K562 (cell line): Measurements from ENCODE around the gene ZBTB24. TPM values are rescaled to one million over a fixed set of nuclear protein-coding genes. Genes with fewer than 3 reads are reported as not detected.

ENCODE experiments used
- ADNP ChIP-seq: fragments of 200-800 bp; sonication (Bioruptor generic); IDR thresholded peaks from 2 replicates; pipeline ENCODE4 v1.6.1; 2016; ENCODE audit warnings: missing genetic modification characterization, missing compliant biosample characterization
- ATF3 ChIP-seq, 2 experiments: fragments of 450-650 bp in 1 of 2; sonication (generic) in 1 of 2; formaldehyde crosslinking in 1 of 2; IDR thresholded peaks in 1 of 2; conservative IDR thresholded peaks in 1 of 2; 2 replicates each; pipeline versions ENCODE4 v1.6.1 to v1.8.1; 2016 to 2023; ENCODE audit warnings: mild to moderate bottlenecking in 2 of 2, moderate library complexity in 2 of 2, inconsistent platforms in 1 of 2, missing genetic modification reagents in 1 of 2
- CBX5 ChIP-seq: IDR thresholded peaks from 2 replicates; pipeline ENCODE4 v1.6.1; 2014; ENCODE audit warnings: low read depth, borderline replicate concordance
- CHD4 ChIP-seq: fragments of 200-600 bp; sonication (generic); IDR thresholded peaks from 3 replicates; pipeline ENCODE4 v1.6.1; 2012; ENCODE audit warnings: low read depth, mild to moderate bottlenecking, mixed read lengths, low read length, inconsistent platforms; ENCODE audit not compliant: insufficient read depth, insufficient replicate concordance, poor library complexity, severe bottlenecking
- ELF4 ChIP-seq: fragments of 450-650 bp; formaldehyde crosslinking; IDR thresholded peaks from 2 replicates; pipeline ENCODE4 v1.4.0; 2022; ENCODE audit warnings: missing genetic modification characterization
- FOXK1 ChIP-seq: sonication (generic); formaldehyde crosslinking; IDR thresholded peaks from 2 replicates; pipeline ENCODE4 v1.8.0; 2022; ENCODE audit warnings: missing genetic modification reagents, mild to moderate bottlenecking, borderline replicate concordance
- HNRNPK ChIP-seq: fragments of 200-400 bp; formaldehyde crosslinking; IDR thresholded peaks from one replicate; pipeline ENCODE4 v1.6.1; 2018; ENCODE audit warnings: mild to moderate bottlenecking, low read depth, low read length; ENCODE audit not compliant: poor library complexity, severe bottlenecking
- IRF9 ChIP-seq: fragments of 450-650 bp; IDR thresholded peaks from 2 replicates; pipeline ENCODE4 v1.6.1; 2016; ENCODE audit warnings: missing biosample characterization, missing genetic modification characterization
- NFIC ChIP-seq: fragments of 450-650 bp; IDR thresholded peaks from 2 replicates; pipeline ENCODE4 v1.6.1; 2017; ENCODE audit warnings: mild to moderate bottlenecking, inconsistent platforms
- PHF8 ChIP-seq: fragments of 200-600 bp; sonication (generic); IDR thresholded peaks from 2 replicates; pipeline ENCODE4 v1.6.1; 2012; ENCODE audit warnings: mixed run types, mild to moderate bottlenecking, inconsistent platforms, low read length, moderate library complexity, borderline replicate concordance
- PKNOX1 ChIP-seq: fragments of 450-650 bp; IDR thresholded peaks from 2 replicates; pipeline ENCODE4 v1.6.1; 2016
- PREB ChIP-seq: sonication (generic); formaldehyde crosslinking; IDR thresholded peaks from 2 replicates; pipeline ENCODE4 v1.8.1; 2023; ENCODE audit warnings: mild to moderate bottlenecking, missing genetic modification reagents
- RCOR1 ChIP-seq, 2 experiments: IDR thresholded peaks; 2 replicates each; pipeline ENCODE4 v1.6.1; 2012; ENCODE audit warnings: low read depth in 2 of 2, low read length in 2 of 2, borderline replicate concordance in 1 of 2, improper control_type of control experiment in 1 of 2
- SPI1 ChIP-seq: IDR thresholded peaks from 2 replicates; pipeline ENCODE4 v1.6.1; 2011; ENCODE audit warnings: low read depth, low read length, control low read depth, borderline replicate concordance
- SRSF9 ChIP-seq: fragments of 200-400 bp; formaldehyde crosslinking; IDR thresholded peaks from 2 replicates; pipeline ENCODE4 v1.6.1; 2017; ENCODE audit warnings: low read depth, low read length, borderline replicate concordance
- THAP12 ChIP-seq: fragments of 250-450 bp; sonication (Bioruptor Pico); IDR thresholded peaks from 2 replicates; pipeline ENCODE4 v1.9.0; 2021; ENCODE audit warnings: mild to moderate bottlenecking, inconsistent platforms
- ZNF134 ChIP-seq: fragments of 250-450 bp; sonication (Bioruptor Pico); conservative IDR thresholded peaks from 2 replicates; pipeline ENCODE4 v1.4.0; 2020
- ZNF184 ChIP-seq: sonication (generic); formaldehyde crosslinking; IDR thresholded peaks from 2 replicates; pipeline ENCODE4 v1.5.0; 2020; ENCODE audit warnings: missing genetic modification reagents
- ZNF583 ChIP-seq: fragments of 250-450 bp; sonication (Bioruptor Pico); IDR thresholded peaks from 2 replicates; pipeline ENCODE4 v1.4.0; 2020
- ZNF76 ChIP-seq: fragments of 250-450 bp; sonication (Bioruptor Pico); IDR thresholded peaks from 2 replicates; pipeline ENCODE4 v1.4.0; 2020; ENCODE audit warnings: mild to moderate bottlenecking, moderate library complexity, borderline replicate concordance
- ZZZ3 ChIP-seq: fragments of 450-650 bp; IDR thresholded peaks from 2 replicates; pipeline ENCODE4 v1.6.1; 2016; ENCODE audit warnings: antibody characterized with exemption, mild to moderate bottlenecking, moderate library complexity
- polyA plus RNA-seq, 8 experiments: library from polyadenylated mRNA; depleted of rRNA in 4 of 8; stranded (reverse) in 5 of 8; unstranded in 3 of 8; fragments of >200 nt; fragmentation: Nextera tagmentation in 2 of 8; fragmentation: Illumina TruSeq in 1 of 8; extraction: Ambion mirVana in 2 of 8; extraction: Trizol in 1 of 8; gene quantifications; 2 replicates each; pipeline versions ENCODE4 v1.2.1 to v1.2.3, GENCODE V29; 2011 to 2014; ENCODE audit warnings: inconsistent platforms in 1 of 8, missing spikeins in 1 of 8
- total RNA-seq, 7 experiments: library from RNA; depleted of rRNA in 6 of 7; stranded (reverse); fragments of >200 nt in 6 of 7; fragmentation: Illumina TruSeq in 2 of 7; extraction: Trizol in 2 of 7; gene quantifications; 2 replicates each; pipeline versions ENCODE4 v1.2.1 to v1.2.3, GENCODE V29; 2011 to 2021; ENCODE audit warnings: low replicate concordance in 1 of 7

The ZBTB24 gene
- total and polyA plus RNA-seq, 9 of the 15 experiments (the other 6 are each of a cell fraction or from before 2014, with no cell fraction given): 2.0 to 16.7 (median 8.3) TPM

- TF ChIP-seq CHD4 (no peak), ZNF76 (CRISPR knock-in tag) (no peak), ADNP (tag) (no peak), ELF4 (CRISPR knock-in tag) (no peak), PKNOX1 (no peak), FOXK1 (no peak), IRF9 (tag) (no peak), RCOR1 (IDR thresholded peaks at IDR 0.05; ENCODE audit: borderline replicate concordance in 1 of 2, low read depth in 2 of 2, low read length in 2 of 2) (no peak), ZNF184 (CRISPR knock-in tag) (no peak), THAP12 (peak; percentile 45; the same call in 1 of the 2 replicates), SRSF9 (no peak), ZNF134 (CRISPR knock-in tag) (no peak), SPI1 (no peak), ZNF583 (CRISPR knock-in tag) (no peak), NFIC (no peak), PHF8 (peak; percentile 88), PREB (CRISPR knock-in tag) (no peak), ATF3 (IDR thresholded peaks at IDR 0.05) (no peak), ATF3 (CRISPR knock-in tag; conservative IDR thresholded peaks at IDR 0.05) (no peak; the same call in 1 of the 2 replicates), ZZZ3 (no peak), HNRNPK (no peak), CBX5 (no peak)
Observed at GRCh38 chr6:109482905-109483734, at the start of gene ZBTB24 (continued).
